UCSD-AML1 (cell line): ENCODE measurements around the gene ZNF438.

ENCODE experiments used
- DNase-seq: peaks from one replicate; lab custom pipeline; 2025; ENCODE audit not compliant: unreplicated experiment; lab: John Stamatoyannopoulos, UW

ZNF438 gene

DNA sequence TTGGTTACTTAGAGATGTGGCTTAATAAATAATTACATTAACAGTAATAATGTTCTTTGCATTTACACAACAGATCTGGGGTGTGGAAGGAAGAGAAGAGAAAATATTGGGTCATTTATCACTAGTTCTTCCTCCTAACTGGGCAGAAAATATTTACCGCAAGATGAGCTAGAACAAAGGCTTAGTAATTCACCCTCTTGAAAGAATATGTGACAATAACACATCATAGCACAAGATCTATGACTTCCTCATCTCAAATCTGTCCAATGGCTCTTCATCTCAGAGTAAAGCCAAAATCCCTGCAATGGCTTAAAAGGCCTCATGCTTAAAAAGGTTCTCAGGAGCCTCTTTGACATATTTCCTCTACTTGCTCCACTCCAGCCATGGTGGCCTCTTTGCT, 178.6 kb downstream of the ZNF438 start:
- no peak for DNase-seq

DNA sequence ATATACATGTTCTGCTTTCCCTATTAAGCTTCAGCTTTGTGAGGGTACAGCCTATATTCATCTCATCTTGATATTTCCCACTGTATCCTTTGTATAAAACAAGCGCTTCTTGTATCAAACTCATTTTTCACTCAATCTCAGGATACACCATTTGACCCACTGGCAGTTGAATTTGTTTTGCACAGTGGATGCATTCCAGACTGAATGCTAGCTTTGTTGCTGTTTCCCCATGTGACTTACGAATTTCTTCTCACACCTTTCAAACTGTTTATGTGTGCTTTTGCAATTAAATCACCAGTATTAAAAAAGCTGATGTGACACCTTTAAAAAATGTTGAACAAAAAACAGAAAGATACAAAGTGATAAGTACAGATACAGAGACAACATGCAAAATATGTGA, 180.9 kb downstream of the ZNF438 start:
- no peak for DNase-seq

DNA sequence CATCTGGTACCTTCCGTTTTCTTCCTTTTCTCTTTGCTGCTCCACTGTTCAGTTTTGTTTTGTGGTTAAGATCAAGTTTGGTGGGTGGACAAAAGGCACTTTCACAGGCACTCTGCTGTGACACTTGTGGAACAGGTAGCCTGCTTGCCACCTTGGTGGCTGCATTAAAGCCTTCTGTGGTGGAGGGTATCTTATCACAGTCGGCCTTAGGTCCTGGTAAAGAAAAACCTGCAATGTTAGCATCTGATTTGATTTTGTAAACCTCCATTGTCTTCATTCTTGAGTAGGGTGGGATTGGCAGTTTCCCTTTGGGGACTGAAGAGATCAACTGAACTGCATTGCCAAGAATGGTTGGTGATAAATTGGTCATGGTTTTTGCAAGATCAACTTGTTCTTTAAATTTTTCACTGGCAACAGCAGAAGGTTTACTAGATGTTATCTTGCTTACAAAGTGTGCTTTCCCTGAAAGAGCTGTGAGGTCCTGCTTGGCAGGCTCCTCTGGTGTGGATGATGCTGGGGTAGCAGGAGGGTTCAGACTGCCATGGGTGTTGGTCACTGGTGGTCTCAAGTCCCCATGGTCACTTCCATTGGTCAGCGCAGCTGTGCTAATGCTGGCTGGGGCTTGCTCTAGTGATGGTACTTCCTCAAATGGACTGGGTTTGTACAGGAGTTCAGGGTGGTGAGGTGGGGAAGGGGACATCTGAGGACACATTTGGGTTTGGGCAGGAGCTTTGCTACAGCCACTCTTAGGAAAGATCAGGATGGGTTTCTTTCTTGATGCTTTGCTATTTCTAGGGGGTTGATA, 182.2 kb downstream of the ZNF438 start:
- no peak for DNase-seq

DNA sequence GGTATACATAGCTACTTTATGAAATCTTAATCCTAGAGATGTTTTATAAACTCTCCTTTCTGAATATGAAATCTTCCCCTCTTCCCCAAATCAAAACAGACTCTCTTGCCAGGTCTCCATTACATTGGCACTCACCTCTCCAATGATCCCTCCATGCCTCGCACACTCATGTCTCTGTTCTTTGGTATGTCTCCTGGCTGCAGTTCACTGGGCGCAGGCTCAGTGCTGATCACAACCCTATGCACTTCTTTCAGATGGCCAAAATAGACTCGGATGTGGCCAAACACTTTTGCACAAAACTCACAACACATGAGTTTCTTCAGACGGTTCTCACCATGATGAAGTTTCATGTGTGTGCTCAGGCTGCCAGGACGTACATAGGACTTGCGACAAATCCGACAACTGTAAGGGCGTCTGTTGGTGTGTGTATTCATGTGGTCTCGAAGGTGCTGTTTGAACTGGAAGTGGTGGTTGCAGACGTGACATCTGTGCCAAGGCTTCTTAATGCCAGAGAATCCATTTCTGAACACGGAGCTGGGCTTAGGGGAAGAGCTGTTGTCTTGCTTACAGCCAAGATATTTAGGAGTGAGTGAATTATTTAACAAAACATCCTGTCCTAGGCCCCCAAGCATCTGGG, 183.2 kb downstream of the ZNF438 start:
- no peak for DNase-seq

DNA sequence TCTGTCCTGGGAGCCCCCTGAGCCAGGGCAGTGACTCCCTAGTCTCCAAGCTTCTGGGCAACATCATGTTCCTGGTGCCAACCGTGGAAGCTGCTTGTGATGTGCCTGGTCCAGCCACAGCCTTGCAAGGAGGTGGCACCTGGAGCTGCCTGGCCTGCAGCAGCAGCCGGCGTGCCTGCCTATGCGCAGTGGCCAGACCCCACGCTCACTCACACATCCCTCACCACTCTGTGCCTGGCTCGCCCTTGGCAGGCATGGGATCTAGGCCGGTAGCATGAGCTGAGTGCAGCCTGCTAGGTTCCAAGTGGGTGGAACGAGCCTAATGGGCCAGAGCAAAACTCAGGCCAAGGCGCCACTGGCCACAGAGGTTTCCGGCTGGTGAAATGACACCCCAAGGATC, 184.0 kb downstream of the ZNF438 start:
- DNase-seq = no peak

DNA sequence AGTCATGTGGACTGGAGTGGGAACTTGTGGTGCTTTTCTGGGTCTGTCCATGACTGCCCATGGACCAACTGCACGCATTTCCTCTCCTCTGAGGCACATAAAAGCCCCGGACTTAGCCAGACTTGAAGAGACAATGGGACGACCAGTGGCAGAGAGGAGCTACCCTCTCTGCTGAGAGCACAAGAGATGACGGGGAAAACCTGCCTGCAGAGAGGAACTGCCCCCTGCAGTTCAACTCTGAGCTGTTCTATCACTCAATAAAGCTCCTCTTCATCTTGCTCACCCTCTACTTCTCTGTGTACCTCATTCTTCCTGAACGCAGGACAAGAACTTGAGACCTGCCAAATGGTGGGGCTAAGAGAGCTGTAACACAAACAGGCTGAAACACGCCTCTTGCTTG, 184.5 kb downstream of the ZNF438 start:
- DNase-seq = no peak

DNA sequence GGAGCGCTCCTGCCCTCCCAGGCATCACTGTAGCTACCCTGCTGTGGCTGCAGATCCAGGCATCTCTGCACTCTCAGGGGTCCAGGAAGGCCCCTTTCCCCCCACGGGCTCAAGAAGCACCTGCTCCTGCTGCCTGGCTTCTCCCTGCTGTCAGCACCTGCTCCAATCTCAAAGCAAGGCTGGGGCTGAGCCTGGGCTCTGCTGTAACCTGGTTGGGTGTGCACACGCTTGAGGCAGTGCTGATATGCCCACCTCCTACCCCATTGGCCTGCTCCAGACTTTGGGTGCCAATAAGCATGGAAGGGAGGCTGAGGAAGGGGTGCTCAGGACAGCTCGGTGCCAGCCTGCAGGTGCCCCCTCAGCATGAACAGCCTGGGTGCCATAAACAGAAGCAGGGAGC, 185.0 kb downstream of the ZNF438 start:
- no peak for DNase-seq

DNA sequence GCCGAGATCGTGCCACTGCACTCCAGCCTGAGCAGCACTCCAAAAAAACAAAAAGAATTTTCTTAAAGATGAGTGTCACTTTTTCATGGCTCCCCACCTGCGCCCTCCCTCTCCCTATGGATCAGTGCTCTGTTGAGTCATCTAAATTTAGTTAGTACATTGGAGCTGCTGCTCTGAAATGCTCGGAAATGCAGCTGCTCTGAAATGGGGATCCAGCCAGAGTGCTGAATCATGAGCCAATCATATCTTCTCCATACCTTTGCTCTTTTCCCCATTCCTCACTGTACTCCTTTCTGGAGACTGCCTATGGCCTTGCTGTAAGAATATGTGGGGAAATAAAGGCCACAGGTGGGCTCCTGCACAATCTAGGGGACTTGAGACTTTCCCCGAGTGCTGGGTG, 188.8 kb downstream of the ZNF438 start:
- no peak for DNase-seq

DNA sequence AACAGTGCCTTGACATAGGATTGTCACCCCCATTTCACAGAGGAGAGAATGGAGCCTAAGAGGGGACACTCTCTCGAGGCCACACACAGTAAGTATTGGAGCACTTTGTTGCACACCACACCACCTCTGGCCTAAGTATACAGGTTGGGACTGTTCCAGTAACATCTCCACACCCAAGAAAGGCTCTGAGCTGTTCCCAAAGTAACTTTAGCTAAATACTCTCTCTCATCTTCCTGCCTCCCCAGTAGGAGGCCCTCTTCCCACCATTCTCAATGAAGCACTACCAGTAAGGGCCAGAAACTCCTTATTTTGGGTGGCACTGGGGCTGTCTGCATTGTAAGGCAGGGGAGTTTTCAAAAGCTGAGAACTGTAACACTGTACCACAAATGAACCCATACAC, 189.5 kb downstream of the ZNF438 start:
- no peak for DNase-seq

DNA sequence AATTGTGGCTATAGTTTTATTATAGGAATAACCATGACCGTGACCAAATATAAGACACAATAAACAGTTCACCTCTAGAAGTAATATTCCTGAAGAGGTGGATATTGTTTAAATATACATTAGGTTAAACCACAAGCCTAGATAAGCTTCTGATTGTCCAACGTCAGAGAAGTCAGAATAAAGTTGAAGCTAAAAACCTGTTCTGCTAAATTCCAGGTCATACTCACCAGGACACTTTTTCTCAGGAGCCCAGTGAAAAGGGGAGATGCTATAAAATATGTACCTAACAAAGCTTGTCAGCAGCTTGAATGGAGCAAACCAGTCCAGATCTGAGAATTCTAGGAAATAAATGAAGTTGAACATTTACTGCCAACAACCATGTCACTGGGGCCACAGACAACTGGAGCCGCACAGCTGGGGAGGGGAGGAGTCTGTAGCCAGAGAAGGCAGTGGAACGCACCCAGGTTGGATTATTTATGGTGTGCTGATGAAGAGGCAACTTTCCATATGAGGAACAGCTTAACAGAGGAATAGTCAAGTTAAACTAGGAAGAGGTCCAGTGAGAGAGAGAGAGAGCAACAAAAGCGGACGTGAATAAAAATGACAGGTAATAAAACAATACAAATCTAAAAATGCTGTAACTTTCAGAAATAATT, 191.1 kb downstream of the ZNF438 start:
- no peak for DNase-seq

DNA sequence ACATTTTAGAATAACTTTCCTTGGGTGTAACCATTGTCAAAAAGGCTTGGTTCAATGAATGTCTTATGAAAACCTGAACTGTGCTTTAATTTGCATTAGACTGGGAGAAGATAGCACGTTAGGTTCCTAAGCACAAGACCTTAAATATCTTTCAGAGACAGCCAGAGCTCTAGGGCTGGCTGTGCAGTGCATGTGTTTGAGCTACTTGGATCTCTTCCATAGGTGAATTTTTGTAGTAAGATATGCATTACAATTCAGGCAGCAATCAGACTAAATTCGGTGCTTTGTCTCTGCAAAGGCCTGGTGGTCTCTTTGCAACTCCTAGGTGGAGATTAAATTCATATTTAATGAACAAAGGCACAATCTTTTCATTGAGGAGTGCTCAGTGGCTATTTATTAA, 192.0 kb downstream of the ZNF438 start:
- no peak for DNase-seq

DNA sequence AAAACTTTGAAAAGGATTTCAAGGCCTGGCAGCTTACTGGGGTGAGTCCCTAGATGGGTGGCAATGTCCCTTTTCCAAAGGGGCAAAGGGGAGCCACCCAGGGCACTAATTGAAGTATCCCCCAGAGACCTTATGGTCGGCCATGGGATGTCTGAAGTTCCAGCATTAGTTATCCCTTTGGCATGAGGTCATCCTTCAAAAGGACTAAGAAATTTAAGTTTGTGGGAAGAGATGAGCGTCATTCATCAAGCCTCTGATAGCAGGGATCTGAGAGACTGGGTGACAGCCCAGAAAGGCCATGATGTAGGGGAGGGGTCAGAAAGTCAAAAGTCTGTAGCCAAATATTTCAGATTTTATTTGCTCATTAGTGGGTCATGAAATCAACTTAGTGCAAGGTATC, 195.3 kb downstream of the ZNF438 start:
- no peak for DNase-seq

DNA sequence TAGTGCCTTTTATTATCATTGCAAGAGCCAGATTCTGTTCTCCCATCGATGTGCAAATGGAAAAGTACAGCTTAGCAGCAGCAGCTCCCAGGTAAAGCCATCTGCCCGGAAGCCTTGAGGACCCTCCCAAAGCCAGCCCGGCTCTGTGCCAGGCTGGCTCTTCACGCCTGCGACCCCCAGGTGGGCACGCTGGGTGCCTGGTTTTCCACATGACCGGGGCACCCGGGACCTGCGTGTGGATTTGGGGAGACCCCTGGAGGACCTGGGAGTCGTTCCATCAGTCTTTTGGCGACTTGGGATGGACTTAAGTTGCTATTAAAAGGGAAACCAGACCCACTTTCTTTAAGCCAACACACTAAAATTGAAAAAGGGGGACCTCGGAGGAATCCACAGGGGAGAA, 196.5 kb downstream of the ZNF438 start:
- no peak for DNase-seq

DNA sequence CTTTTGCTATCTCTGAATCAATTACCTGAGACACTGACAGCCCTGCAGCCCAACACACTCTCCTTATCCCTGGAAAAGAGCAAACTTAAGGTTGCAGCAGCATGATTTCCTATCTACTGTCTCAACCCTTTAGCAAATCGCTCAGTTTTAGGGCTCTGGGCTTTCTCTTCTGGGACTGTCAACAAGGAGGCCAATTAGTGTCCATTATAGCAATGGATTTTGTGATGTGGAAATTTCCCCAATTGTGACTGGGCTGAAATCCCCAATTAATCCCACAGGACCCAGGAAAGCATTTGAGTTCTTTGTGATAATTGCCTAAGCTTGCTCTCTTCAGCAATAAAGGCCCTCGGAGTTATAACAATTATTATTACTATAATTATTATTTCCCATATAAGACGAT, 197.0 kb downstream of the ZNF438 start:
- DNase-seq = no peak

DNA sequence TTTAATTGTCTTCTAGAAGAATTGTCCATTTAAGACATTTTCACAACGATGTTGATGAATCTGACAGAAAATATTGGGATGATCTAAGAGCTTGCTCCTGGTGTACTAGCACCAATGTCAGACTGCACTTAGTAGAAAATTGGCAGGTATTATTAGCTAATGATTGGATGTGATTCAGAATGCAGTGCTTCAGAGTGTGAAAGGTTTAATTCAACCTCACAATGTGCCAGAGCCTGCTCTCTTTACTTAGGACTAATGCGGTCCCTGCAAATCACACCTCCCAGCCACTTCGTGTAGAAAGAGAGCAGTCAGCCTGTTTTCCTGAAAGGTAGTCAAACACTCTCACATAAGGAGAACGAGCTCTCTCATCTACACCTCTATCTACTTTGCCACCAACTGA, 197.5 kb downstream of the ZNF438 start:
- no peak for DNase-seq

DNA sequence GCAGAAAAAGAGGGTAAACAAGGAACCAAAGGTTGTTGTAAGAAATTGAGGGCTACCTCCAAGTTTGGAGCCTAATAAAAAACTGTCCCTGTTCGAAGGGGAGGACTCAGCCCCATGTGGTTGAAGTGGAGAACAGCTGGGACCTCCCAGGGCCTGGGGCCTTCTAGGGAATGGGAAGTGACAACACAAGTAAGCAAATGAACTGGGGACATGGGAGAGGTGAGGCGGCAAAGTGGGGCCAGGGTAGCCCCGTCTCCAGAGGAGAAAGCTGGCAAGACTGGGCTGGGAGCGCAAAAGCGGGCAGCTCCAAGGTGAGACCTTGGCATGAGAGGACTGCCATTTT, 198.1 kb downstream of the ZNF438 start:
- DNase-seq = no peak

DNA sequence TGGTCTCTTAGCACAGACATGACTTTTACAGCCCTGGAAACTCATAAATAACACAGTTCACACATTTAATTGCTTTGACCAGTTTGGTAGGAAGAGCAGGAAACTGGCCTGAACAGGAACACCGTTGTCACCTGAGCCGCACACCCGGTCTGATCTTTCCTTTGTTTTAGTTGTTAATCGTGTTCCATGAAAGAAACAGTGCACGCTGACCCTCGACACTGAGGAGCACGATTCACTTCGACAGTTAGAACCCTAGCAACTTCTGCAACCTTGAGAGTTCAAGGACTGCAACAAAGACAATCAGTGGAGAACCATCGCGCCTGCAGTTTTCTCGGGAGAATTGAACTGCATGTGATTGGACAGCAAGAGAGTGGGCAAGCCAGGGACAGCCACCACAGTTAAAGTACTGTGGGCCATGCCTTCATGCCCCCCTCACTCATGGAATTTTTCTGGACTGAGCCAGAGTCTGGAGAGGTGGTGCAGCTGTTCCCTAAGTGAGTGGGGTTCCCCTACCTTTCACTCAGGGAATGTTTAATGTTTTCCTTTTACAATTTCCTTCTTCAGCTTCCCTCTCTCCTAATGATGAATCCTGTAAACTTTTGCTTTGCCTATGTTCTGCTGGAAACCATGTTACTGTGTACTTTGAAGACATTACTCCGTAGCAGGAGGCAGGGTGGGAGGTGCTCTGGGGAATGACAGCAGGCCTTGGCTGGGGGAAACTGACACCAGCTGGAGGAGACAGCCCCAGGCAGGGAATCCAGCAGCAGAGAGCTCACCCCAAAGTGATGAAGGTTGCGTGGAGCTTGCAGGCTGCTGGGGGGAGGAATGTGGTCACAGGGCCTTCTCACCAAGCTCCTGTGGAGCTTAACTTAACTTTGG, 198.7 kb downstream of the ZNF438 start:
- DNase-seq = no peak

DNA sequence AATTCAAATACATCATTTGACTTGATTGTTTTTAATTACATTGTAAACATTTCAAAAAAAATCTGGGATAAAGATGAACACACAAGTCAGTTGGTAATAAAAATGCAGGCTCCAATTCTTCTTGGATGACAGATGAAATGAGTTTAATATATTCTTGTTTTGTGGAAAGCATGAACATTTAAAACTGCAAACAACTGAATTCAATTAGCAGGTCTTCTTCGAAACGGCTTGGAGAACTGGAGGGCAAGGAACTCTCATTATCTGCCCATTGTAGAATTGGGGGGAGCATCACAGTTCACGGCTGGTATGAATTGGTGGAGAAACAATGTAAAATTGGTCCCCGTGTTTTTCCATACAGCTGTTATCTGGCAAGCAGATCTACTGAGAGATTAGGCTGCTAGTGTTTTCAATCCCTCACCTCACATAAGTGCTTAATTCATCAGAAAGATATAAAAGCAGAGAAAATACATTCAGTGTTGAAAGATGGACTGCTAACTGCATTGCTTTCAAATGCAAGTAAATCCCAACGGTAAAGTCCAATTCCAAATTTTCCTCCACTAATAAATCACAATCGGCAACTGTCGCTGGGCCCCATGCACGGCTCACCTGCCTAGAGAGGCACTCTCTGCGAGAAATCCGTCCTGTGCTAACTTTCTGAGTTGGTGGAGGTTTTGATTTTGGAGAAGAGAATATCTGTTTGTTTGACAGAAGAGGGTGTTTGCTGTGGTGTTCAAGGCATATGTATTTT, 199.5 kb downstream of the ZNF438 start:
- DNase-seq = no peak

DNA sequence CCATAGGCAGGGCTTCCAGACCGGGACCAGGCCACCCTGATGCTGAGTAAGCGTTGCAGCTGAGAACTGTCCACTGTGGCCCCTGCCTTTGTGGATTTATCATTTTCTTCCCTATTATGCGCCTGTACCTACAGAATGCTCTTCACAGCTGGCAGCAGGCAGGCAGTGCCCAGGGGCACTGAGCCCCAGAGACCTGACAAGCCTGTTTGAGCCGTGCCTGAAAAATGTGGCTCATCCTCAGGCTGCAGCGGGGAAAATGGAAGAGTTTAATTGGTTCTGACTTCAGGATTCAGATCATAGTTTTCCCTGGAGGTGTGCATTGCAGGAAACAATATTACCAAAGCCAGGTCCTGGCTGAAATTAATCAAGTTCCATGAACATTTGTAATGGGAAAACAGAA, 200.2 kb downstream of the ZNF438 start:
- no peak for DNase-seq

DNA sequence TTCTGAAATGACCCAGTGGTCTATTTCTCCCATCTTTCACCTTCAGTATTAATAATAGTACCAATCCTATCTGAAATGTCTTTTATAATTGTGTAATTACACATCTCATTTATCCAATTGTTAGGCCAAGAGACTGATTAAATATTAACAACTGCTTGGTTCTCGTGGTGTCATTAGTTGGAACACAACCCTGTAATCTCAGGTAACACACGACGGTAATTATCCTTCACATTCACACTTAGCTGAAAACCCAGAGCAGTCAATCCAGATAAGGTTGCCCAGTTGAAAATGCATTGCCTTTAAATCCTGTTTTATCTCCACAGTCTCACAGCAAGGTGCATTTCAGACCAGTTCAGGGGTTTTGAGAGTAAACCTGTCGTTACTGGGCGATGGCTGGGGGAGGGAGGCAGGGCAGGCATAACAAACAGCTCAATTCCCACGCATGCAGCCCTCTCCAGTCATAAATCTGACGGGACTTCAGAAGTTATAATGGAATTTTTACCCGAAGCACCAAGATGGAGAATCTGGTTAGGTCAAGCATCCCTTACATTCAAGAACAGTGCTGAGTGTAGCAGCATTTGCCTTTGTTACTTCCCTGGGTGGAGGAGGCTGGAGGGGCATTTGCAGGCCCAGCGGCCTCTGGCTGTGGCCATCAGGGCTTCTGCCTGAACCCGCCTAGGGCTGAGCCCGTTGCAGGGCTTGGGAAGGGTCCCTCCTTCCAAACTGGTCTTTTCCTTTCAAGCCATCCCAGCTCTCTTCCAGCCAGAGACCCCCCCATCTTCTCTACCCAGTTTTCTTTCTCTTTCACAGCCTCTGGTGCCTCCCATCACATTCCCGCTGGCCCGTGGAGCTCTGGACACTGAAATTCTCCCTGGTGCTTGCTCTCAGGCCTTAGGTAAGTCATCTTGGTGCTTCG, 201.1 kb downstream of the ZNF438 start:
- DNase-seq = no peak
